Ovary (tissue), 3 donors: ENCODE data around the gene GPR158.

ENCODE experiments used
- EP300 ChIP-seq: sonication (generic); formaldehyde crosslinking; IDR thresholded peaks from one replicate; pipeline ENCODE4 v1.6.1; 2017; ENCODE audit warnings: antibody characterized with exemption
- POLR2A ChIP-seq: fragments of 450-650 bp; IDR thresholded peaks from one replicate; pipeline ENCODE4 v1.6.1; 2017; ENCODE audit warnings: antibody characterized with exemption, mild to moderate bottlenecking, moderate library complexity
- TF ChIP-seq, protein P1 (sequence below), 3 donors: fragments of 450-650 bp in 2 of 3; fragments of 200-600 bp in 1 of 3; IDR thresholded peaks; one replicate each; pipeline versions ENCODE4 v1.5.1 to v1.8.0; 2016 to 2022; ENCODE audit warnings: antibody characterized with exemption in 3 of 3, mild to moderate bottlenecking in 1 of 3
- donor health status: DM: no; HTN: no; CAD: no.

DNA sequence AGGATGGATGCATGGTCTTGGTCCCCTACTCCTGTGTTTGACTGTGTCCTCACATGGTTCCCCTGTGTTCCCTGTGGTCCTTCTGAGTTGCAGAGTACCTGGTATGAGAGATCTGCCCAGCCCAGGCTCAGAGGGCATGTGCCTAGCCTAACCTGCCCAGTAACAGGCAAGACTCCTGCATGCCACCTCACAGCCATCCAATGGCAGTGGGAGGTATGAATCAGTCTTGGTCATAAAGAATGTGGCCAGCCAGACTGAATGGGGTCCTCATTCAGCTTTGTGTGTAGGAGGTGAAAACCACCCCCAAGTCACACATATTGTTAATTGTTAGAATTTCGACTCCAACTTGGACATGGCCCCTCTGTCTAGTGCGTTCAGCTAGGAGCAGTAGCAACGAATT lies 17.2 kb upstream of the GPR158 start:
- TF ChIP-seq, protein P1, sequence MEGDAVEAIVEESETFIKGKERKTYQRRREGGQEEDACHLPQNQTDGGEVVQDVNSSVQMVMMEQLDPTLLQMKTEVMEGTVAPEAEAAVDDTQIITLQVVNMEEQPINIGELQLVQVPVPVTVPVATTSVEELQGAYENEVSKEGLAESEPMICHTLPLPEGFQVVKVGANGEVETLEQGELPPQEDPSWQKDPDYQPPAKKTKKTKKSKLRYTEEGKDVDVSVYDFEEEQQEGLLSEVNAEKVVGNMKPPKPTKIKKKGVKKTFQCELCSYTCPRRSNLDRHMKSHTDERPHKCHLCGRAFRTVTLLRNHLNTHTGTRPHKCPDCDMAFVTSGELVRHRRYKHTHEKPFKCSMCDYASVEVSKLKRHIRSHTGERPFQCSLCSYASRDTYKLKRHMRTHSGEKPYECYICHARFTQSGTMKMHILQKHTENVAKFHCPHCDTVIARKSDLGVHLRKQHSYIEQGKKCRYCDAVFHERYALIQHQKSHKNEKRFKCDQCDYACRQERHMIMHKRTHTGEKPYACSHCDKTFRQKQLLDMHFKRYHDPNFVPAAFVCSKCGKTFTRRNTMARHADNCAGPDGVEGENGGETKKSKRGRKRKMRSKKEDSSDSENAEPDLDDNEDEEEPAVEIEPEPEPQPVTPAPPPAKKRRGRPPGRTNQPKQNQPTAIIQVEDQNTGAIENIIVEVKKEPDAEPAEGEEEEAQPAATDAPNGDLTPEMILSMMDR (IDR thresholded peaks at IDR 0.05) = no peak
- TF ChIP-seq POLR2A (no peak), EP300 (no peak)
